Endodermal cell (in vitro differentiated cells): Measurements from ENCODE around the gene CCL17. TPM values are rescaled to one million over a fixed set of nuclear protein-coding genes. Genes with fewer than 3 reads are reported as not detected.

Experiments used
- DNase-seq: peaks from one replicate; pipeline ENCODE4 v3.0.0-alpha.2; 2017
- H3K27ac ChIP-seq: 2 replicates; pipeline ENCODE4 v1.5.1; 2013; ENCODE audit warnings: mild to moderate bottlenecking, low read depth, low read length, moderate library complexity
- H3K27me3 ChIP-seq: 2 replicates; pipeline ENCODE4 v1.6.1; 2013; ENCODE audit warnings: mild to moderate bottlenecking, low read length, moderate library complexity; ENCODE audit not compliant: insufficient read depth, control insufficient read depth, poor library complexity, severe bottlenecking
- H3K36me3 ChIP-seq: 2 replicates; pipeline ENCODE4 v1.7.0; 2013; ENCODE audit warnings: mild to moderate bottlenecking, low read length, moderate library complexity; ENCODE audit not compliant: control insufficient read depth, insufficient read depth
- H3K4me1 ChIP-seq: one replicate; pipeline ENCODE4 v1.7.0; 2013; ENCODE audit warnings: low read length; ENCODE audit not compliant: control insufficient read depth, insufficient read depth
- H3K4me3 ChIP-seq: 2 replicates; pipeline ENCODE4 v1.5.1; 2013; ENCODE audit warnings: mild to moderate bottlenecking, low read length, moderate library complexity
- H3K9ac ChIP-seq: 2 replicates; pipeline ENCODE4 v1.6.1; 2013; ENCODE audit warnings: mild to moderate bottlenecking, low read length, moderate library complexity; ENCODE audit not compliant: poor library complexity, severe bottlenecking; ENCODE audit errors: extremely low read depth
- H3K9me3 ChIP-seq: 2 replicates; pipeline ENCODE4 v1.6.1; 2013; ENCODE audit warnings: mild to moderate bottlenecking, low read length, moderate library complexity; ENCODE audit not compliant: control insufficient read depth
- H3K27ac Mint-ChIP-seq: 2 replicates; pipeline ENCODE4 v1.8.0; 2020; ENCODE audit warnings: mixed read lengths
- H3K27me3 Mint-ChIP-seq: 2 replicates; pipeline ENCODE4 v1.8.0; 2021; ENCODE audit warnings: mild to moderate bottlenecking, mixed read lengths; ENCODE audit not compliant: insufficient read depth
- H3K36me3 Mint-ChIP-seq: 2 replicates; pipeline ENCODE4 v1.8.0; 2020; ENCODE audit warnings: low read depth, mixed read lengths
- H3K4me1 Mint-ChIP-seq: 2 replicates; pipeline ENCODE4 v1.8.0; 2020; ENCODE audit warnings: mixed read lengths
- H3K4me3 Mint-ChIP-seq: 2 replicates; pipeline ENCODE4 v1.8.0; 2020; ENCODE audit warnings: mild to moderate bottlenecking, moderate library complexity, mixed read lengths
- H3K9me3 Mint-ChIP-seq: 2 replicates; pipeline ENCODE4 v1.8.0; 2020; ENCODE audit warnings: mild to moderate bottlenecking, mixed read lengths
- CTCF ChIP-seq: fragments of 200-600 bp; sonication (generic); conservative IDR thresholded peaks from 2 replicates; pipeline ENCODE4 v1.5.0; 2021; ENCODE audit warnings: antibody characterized with exemption, mild to moderate bottlenecking
- WGBS, 2 experiments: methylation state at CpG; one replicate each; pipeline versions ENCODE4 v1.1.5 to v1.1.7; 2013; ENCODE audit warnings: missing lambda C conversion rate in 2 of 2, mixed read lengths in 1 of 2; ENCODE audit not compliant: insufficient coverage in 1 of 2, insufficient read length in 1 of 2; 5-methylcytosine and 5-hydroxymethylcytosine counted together
- total RNA-seq, 2 donors: library from RNA; stranded (reverse); fragmentation: NEBNext Ultra II Directional in 1 of 2; extraction: Animal tissue kit (Norgen Biotek cat#: 25700) in 1 of 2; gene quantifications; 2 replicates in 1 of 2; 3 replicates in 1 of 2; pipeline ENCODE4 v1.2.1, GENCODE V29; 2021

CCL17 gene
- total RNA-seq, 2 donors from 2014 or later, result not detected

GRCh38 chr16:57383276-57384247, 21.0 kb upstream of the CCL17 start:
- no peaks in the 10 kb centered on the region for H3K27me3 ChIP-seq
- H3K4me1 ChIP-seq, result no peaks in the 10 kb centered on the region
- H3K4me3 ChIP-seq, result no peak overlapping the region
- 60 to 83% methylated on average over 1 to 8 of the region's 8 CpGs for WGBS, 2 experiments
- H3K27ac ChIP-seq, result no peak overlapping the region
- no peak for TF ChIP-seq CTCF
- Mint-ChIP-seq H3K27me3 (no peaks in the 10 kb centered on the region), H3K9me3 (no peaks in the 10 kb centered on the region), H3K4me3 (no peak overlapping the region), H3K27ac (no peak overlapping the region), H3K36me3 (no peaks in the 10 kb centered on the region), H3K4me1 (no peaks in the 10 kb centered on the region)
- H3K9me3 ChIP-seq, result no peaks in the 10 kb centered on the region
- no peak overlapping the region for H3K9ac ChIP-seq
- no peaks in the 10 kb centered on the region for H3K36me3 ChIP-seq
- DNase-seq, result peak; percentile 59

- H3K9ac ChIP-seq, result no peak overlapping the region
- no peak for DNase-seq
- H3K4me3 ChIP-seq, result no peak overlapping the region
- no peaks in the 10 kb centered on the region for H3K9me3 ChIP-seq
- H3K27ac ChIP-seq, result no peak overlapping the region
- TF ChIP-seq CTCF, result no peak
- Mint-ChIP-seq H3K4me1 (no peaks in the 10 kb centered on the region), H3K27me3 (no peaks in the 10 kb centered on the region), H3K4me3 (no peak overlapping the region), H3K36me3 (no peaks in the 10 kb centered on the region), H3K9me3 (no peaks in the 10 kb centered on the region), H3K27ac (no peak overlapping the region)
- 90 to 97% methylated on average over 6 to 10 of the region's 11 CpGs for WGBS, 2 experiments
- H3K4me1 ChIP-seq, result no peaks in the 10 kb centered on the region
- H3K27me3 ChIP-seq, result no peaks in the 10 kb centered on the region
- no peaks in the 10 kb centered on the region for H3K36me3 ChIP-seq
Measured at GRCh38 chr16:57384248-57385070, 20.1 kb upstream of the CCL17 start.

- 80 to 86% methylated on average over 4 to 5 of the region's 5 CpGs for WGBS, 2 experiments
- DNase-seq, result no peak
- Mint-ChIP-seq H3K4me1 (no peaks in the 10 kb centered on the region), H3K9me3 (no peaks in the 10 kb centered on the region), H3K4me3 (no peak overlapping the region), H3K27ac (no peak overlapping the region), H3K27me3 (no peaks in the 10 kb centered on the region), H3K36me3 (no peaks in the 10 kb centered on the region)
- Histone ChIP-seq H3K27ac (no peak overlapping the region), H3K36me3 (no peaks in the 10 kb centered on the region), H3K9ac (no peak overlapping the region), H3K27me3 (no peaks in the 10 kb centered on the region), H3K9me3 (no peaks in the 10 kb centered on the region), H3K4me1 (no peaks in the 10 kb centered on the region), H3K4me3 (no peak overlapping the region)
- no peak for TF ChIP-seq CTCF
Measured at GRCh38 chr16:57385083-57385482, 19.5 kb upstream of the CCL17 start.
